Measurements from ENCODE around the gene CALM1. TPM values are rescaled to one million over a fixed set of nuclear protein-coding genes. Genes with fewer than 3 reads are reported as not detected.
A peak's percentile ranks its signal among the peaks of the same experiment; 100 is the strongest.

Gene CALM1
- polyA plus RNA-seq = 100 to 1,000 TPM; 487 to 518 TPM

GRCh38 chr14:90396341-90397339, at the start of gene CALM1:
Gene CALM1 (plus strand): TSS chr14:90397029. CDS start chr14:90397231, 202 bp downstream.
- H3K4me1 ChIP-seq (ENCODE audit: control insufficient read depth in 2 of 2, insufficient read depth in 2 of 2, low read length in 1 of 2) = peaks cover 0 to 2% of the 10 kb centered on the region in 2 donors
- no peaks in the 10 kb centered on the region for H3K27me3 ChIP-seq (ENCODE audit: control insufficient read depth in 1 of 2, insufficient read depth in 2 of 2, low read length in 2 of 2)
- H3K36me3 ChIP-seq (ENCODE audit: control insufficient read depth in 2 of 2, insufficient read depth in 2 of 2, low read length in 1 of 2) = peaks cover under 1 to 5% of the 10 kb centered on the region in 2 donors
- no peaks in the 10 kb centered on the region for H3K9me3 ChIP-seq (ENCODE audit: control insufficient read depth in 2 of 2, insufficient read depth in 1 of 2, low read depth in 1 of 2, low read length in 1 of 2)
- peak within 1 kb of the TSS; percentile 91 to 99 for H3K4me3 ChIP-seq (ENCODE audit: low read depth in 1 of 2, low read length in 2 of 2)
- peak within 1 kb of the TSS; percentile 95 to 97 for H3K27ac ChIP-seq (ENCODE audit: low read depth in 2 of 2, low read length in 1 of 2)
- WGBS, 2 donors = 1% methylated on average over 53 to 89 of the region's 89 CpGs

GRCh38 chr14:90348270-90348669, 48.6 kb upstream of the CALM1 start:
- H3K36me3 ChIP-seq (ENCODE audit: control insufficient read depth in 2 of 2, insufficient read depth in 2 of 2, low read length in 1 of 2) = no peaks in the 10 kb centered on the region
- peaks cover 0 to 3% of the 10 kb centered on the region in 2 donors for H3K4me1 ChIP-seq (ENCODE audit: control insufficient read depth in 2 of 2, insufficient read depth in 2 of 2, low read length in 1 of 2)
- no peaks in the 10 kb centered on the region for H3K9me3 ChIP-seq (ENCODE audit: control insufficient read depth in 2 of 2, insufficient read depth in 1 of 2, low read depth in 1 of 2, low read length in 1 of 2)
- H3K27ac ChIP-seq (ENCODE audit: low read depth in 2 of 2, low read length in 1 of 2) = no peak overlapping the region
- 93 to 95% methylated on average over 2 of the region's 2 CpGs for WGBS, 2 donors
- no peaks in the 10 kb centered on the region for H3K27me3 ChIP-seq (ENCODE audit: control insufficient read depth in 1 of 2, insufficient read depth in 2 of 2, low read length in 2 of 2)
- H3K4me3 ChIP-seq (ENCODE audit: low read depth in 1 of 2, low read length in 2 of 2) = no peak overlapping the region

- H3K4me3 ChIP-seq (ENCODE audit: low read depth in 1 of 2, low read length in 2 of 2) = no peak overlapping the region
- H3K27ac ChIP-seq (ENCODE audit: low read depth in 2 of 2, low read length in 1 of 2) = no peak overlapping the region
- peaks cover 0 to 3% of the 10 kb centered on the region in 2 donors for H3K4me1 ChIP-seq (ENCODE audit: control insufficient read depth in 2 of 2, insufficient read depth in 2 of 2, low read length in 1 of 2)
- WGBS, 2 donors = 31 to 33% methylated on average over 4 of the region's 4 CpGs
- H3K36me3 ChIP-seq (ENCODE audit: control insufficient read depth in 2 of 2, insufficient read depth in 2 of 2, low read length in 1 of 2) = no peaks in the 10 kb centered on the region
- H3K9me3 ChIP-seq (ENCODE audit: control insufficient read depth in 2 of 2, insufficient read depth in 1 of 2, low read depth in 1 of 2, low read length in 1 of 2) = no peaks in the 10 kb centered on the region
- no peaks in the 10 kb centered on the region for H3K27me3 ChIP-seq (ENCODE audit: control insufficient read depth in 1 of 2, insufficient read depth in 2 of 2, low read length in 2 of 2)
These were observed 47.1 kb upstream of the CALM1 start for GRCh38 chr14:90349739-90350138.

DNA sequence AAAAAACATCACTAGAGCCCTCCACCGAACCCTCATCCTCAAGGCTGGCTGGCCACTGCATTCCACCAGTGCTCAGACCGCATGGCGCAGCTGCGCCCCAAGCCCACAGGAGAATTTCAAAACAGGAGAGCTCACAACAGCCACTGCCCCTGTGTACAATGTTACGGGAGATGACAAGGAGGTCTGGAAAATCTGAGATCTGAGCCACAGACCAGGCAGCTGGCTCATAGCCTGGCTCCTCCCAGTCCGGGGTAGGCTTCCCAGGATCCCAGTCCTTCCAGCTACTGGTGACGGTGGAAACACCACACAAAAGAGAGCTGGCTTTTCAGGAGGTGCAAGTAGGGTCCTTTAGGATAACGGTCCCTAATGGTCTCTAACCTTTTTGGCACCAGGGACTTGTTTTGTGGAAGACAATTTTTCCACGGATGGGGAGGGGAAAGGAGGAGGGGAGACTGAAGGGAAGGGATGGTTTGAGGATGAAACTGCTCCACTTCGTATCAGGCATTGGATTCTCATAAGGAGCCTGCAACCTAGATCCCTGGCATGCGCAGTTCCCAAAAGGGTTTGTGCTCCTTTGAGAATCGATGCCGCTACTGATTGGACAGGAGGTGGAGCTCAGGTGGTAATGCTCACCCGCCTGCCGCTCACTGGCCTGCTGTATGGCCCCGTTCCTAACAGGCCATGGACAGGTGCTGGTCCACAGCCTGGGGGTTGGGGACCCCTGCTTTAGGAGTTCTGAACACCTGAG, 42.1 kb upstream of the CALM1 start:
- H3K36me3 ChIP-seq (ENCODE audit: control insufficient read depth in 2 of 2, insufficient read depth in 2 of 2, low read length in 1 of 2) = no peaks in the 10 kb centered on the region
- no peaks in the 10 kb centered on the region for H3K9me3 ChIP-seq (ENCODE audit: control insufficient read depth in 2 of 2, insufficient read depth in 1 of 2, low read depth in 1 of 2, low read length in 1 of 2)
- WGBS, 2 donors = 83 to 85% methylated on average over 16 of the region's 16 CpGs
- H3K4me3 ChIP-seq (ENCODE audit: low read depth in 1 of 2, low read length in 2 of 2) = no peak overlapping the region
- no peaks in the 10 kb centered on the region for H3K4me1 ChIP-seq (ENCODE audit: control insufficient read depth in 2 of 2, insufficient read depth in 2 of 2, low read length in 1 of 2)
- no peak overlapping the region for H3K27ac ChIP-seq (ENCODE audit: low read depth in 2 of 2, low read length in 1 of 2)
- no peaks in the 10 kb centered on the region for H3K27me3 ChIP-seq (ENCODE audit: control insufficient read depth in 1 of 2, insufficient read depth in 2 of 2, low read length in 2 of 2)

- Histone ChIP-seq H3K36me3 (ENCODE audit: control insufficient read depth in 2 of 2, insufficient read depth in 2 of 2, low read length in 1 of 2) (no peaks in the 10 kb centered on the region), H3K4me1 (ENCODE audit: control insufficient read depth in 2 of 2, insufficient read depth in 2 of 2, low read length in 1 of 2) (no peaks in the 10 kb centered on the region), H3K27ac (ENCODE audit: low read depth in 2 of 2, low read length in 1 of 2) (no peak overlapping the region), H3K27me3 (ENCODE audit: control insufficient read depth in 1 of 2, insufficient read depth in 2 of 2, low read length in 2 of 2) (no peaks in the 10 kb centered on the region), H3K4me3 (ENCODE audit: low read depth in 1 of 2, low read length in 2 of 2) (no peak overlapping the region), H3K9me3 (ENCODE audit: control insufficient read depth in 2 of 2, insufficient read depth in 1 of 2, low read depth in 1 of 2, low read length in 1 of 2) (no peaks in the 10 kb centered on the region)
- WGBS, 2 donors = 66 to 70% methylated on average over 8 of the region's 8 CpGs
These were observed 41.0 kb upstream of the CALM1 start for GRCh38 chr14:90355540-90356518.

GRCh38 chr14:90356925-90357324, 39.9 kb upstream of the CALM1 start:
- H3K27ac ChIP-seq (ENCODE audit: low read depth in 2 of 2, low read length in 1 of 2) = no peak overlapping the region
- H3K4me1 ChIP-seq (ENCODE audit: control insufficient read depth in 2 of 2, insufficient read depth in 2 of 2, low read length in 1 of 2) = no peaks in the 10 kb centered on the region
- 77 to 97% methylated on average over 1 of the region's 1 CpG for WGBS, 2 donors
- H3K27me3 ChIP-seq (ENCODE audit: control insufficient read depth in 1 of 2, insufficient read depth in 2 of 2, low read length in 2 of 2) = no peaks in the 10 kb centered on the region
- H3K9me3 ChIP-seq (ENCODE audit: control insufficient read depth in 2 of 2, insufficient read depth in 1 of 2, low read depth in 1 of 2, low read length in 1 of 2) = no peaks in the 10 kb centered on the region
- no peak overlapping the region for H3K4me3 ChIP-seq (ENCODE audit: low read depth in 1 of 2, low read length in 2 of 2)
- no peaks in the 10 kb centered on the region for H3K36me3 ChIP-seq (ENCODE audit: control insufficient read depth in 2 of 2, insufficient read depth in 2 of 2, low read length in 1 of 2)

DNA sequence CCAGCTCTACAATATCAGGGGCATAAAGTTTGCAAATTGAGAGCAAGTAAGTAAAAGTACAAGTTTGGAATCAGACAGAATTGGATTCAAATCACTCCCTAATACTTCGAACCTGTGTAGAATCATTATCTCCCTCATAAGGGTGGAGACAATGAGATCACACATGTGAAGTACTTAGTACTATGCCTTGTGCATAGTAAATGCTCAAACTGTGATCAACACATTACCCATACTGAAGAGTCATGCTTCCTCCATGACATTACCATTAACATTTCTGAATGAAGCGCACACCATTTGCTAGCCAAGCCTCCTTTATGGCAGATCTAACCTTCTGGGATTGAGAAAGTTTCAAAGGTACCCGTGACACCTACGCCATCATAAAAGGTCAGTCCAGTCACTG, 38.5 kb upstream of the CALM1 start:
- WGBS, 2 donors = 88 to 90% methylated on average over 4 of the region's 4 CpGs
- no peaks in the 10 kb centered on the region for H3K9me3 ChIP-seq (ENCODE audit: control insufficient read depth in 2 of 2, insufficient read depth in 1 of 2, low read depth in 1 of 2, low read length in 1 of 2)
- no peak overlapping the region for H3K27ac ChIP-seq (ENCODE audit: low read depth in 2 of 2, low read length in 1 of 2)
- H3K4me1 ChIP-seq (ENCODE audit: control insufficient read depth in 2 of 2, insufficient read depth in 2 of 2, low read length in 1 of 2) = no peaks in the 10 kb centered on the region
- no peak overlapping the region for H3K4me3 ChIP-seq (ENCODE audit: low read depth in 1 of 2, low read length in 2 of 2)
- no peaks in the 10 kb centered on the region for H3K27me3 ChIP-seq (ENCODE audit: control insufficient read depth in 1 of 2, insufficient read depth in 2 of 2, low read length in 2 of 2)
- no peaks in the 10 kb centered on the region for H3K36me3 ChIP-seq (ENCODE audit: control insufficient read depth in 2 of 2, insufficient read depth in 2 of 2, low read length in 1 of 2)

GRCh38 chr14:90361865-90362557, 34.8 kb upstream of the CALM1 start:
- WGBS, 2 donors = 83 to 85% methylated on average over 7 of the region's 7 CpGs
- H3K27ac ChIP-seq (ENCODE audit: low read depth in 2 of 2, low read length in 1 of 2) = no peak overlapping the region

More at GRCh38 chr14:90361865-90362557, 34.8 kb upstream of the CALM1 start:
- H3K9me3 ChIP-seq (ENCODE audit: control insufficient read depth in 2 of 2, insufficient read depth in 1 of 2, low read depth in 1 of 2, low read length in 1 of 2) = no peaks in the 10 kb centered on the region
- no peak overlapping the region for H3K4me3 ChIP-seq (ENCODE audit: low read depth in 1 of 2, low read length in 2 of 2)
- no peaks in the 10 kb centered on the region for H3K27me3 ChIP-seq (ENCODE audit: control insufficient read depth in 1 of 2, insufficient read depth in 2 of 2, low read length in 2 of 2)
- H3K4me1 ChIP-seq (ENCODE audit: control insufficient read depth in 2 of 2, insufficient read depth in 2 of 2, low read length in 1 of 2) = no peaks in the 10 kb centered on the region
- H3K36me3 ChIP-seq (ENCODE audit: control insufficient read depth in 2 of 2, insufficient read depth in 2 of 2, low read length in 1 of 2) = no peaks in the 10 kb centered on the region
